ENCODE data around the gene AMZ2.
A peak's percentile ranks its signal among the peaks of the same experiment; 100 is the strongest.
"Not testable (repeated sequence)": the region's sequence is repeated elsewhere in the genome, so short reads cannot be mapped to it uniquely, and the experiment has no call there.

The AMZ2 gene

DNA sequence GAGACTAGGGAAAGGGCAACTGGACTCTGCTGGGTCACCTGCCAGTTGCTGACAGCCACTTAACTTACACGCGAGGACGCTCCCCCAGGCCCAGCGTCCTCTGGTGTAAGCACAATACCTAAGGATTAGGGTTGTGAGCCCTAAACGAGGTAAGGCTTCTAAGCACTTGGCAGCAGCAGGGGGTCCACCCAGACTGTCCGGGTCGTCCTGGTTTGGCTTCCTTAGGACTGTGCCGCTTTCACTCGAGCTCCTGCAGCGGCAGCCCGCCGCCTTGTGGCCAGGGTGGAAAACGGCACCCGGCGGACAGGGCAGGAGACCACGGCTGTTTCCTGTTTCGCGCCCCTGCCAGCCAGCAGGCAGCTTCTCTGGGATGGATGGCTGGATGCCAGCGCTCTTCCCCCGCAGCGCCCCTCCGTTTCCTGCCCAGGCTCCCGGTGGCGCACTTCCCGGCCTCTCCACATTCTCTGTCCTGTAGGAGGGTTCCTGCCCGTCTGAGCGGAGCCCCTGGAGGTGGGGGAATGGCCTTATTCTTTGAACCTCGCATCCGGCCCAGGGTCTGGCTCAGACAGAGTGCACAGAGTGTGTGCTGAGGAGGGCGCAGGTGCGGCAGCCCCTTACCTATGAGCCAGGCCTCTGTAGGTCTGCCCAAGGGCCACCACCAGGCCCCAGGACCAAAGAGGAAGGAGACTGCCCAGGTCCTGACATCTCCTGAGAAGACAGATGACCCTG lies 47.0 kb upstream of the AMZ2 start:
- no peak overlapping the region for H2BK120ac ChIP-seq (ENCODE audit: low read depth, low read length)
- H3K4ac ChIP-seq (ENCODE audit: low read depth in 1 of 2, low read length in 2 of 2) = no peak overlapping the region
- H2BK5ac ChIP-seq (ENCODE audit: low read depth, low read length, poor library complexity, severe bottlenecking) = no peak overlapping the region
- no peaks in the 10 kb centered on the region for H3K9me3 ChIP-seq (ENCODE audit: control insufficient read depth, low read length)
- H2AFZ ChIP-seq (ENCODE audit: low read depth, low read length) = no peak overlapping the region
- no peak overlapping the region for H2BK15ac ChIP-seq (ENCODE audit: low read depth, poor library complexity, severe bottlenecking)
- 6% methylated on average over 29 of the region's 31 CpGs for WGBS
- no peak overlapping the region for H3K14ac ChIP-seq (ENCODE audit: low read length in 2 of 2)
- peaks cover 0 to 3% of the 10 kb centered on the region in 2 experiments for H3K36me3 ChIP-seq (ENCODE audit: control insufficient read depth in 1 of 2, insufficient read depth in 2 of 2, low read depth in 1 of 2, low read length in 2 of 2)
- no peak overlapping the region for H3K23ac ChIP-seq (ENCODE audit: low read length in 2 of 2)
- peak; percentile 71 for DNase-seq
- H4K91ac ChIP-seq (ENCODE audit: low read length) = no peak overlapping the region
- H3K27ac ChIP-seq (ENCODE audit: low read length, poor library complexity, severe bottlenecking) = no peak overlapping the region
- no peaks in the 10 kb centered on the region for H3K79me1 ChIP-seq (replicated peaks; ENCODE audit: low read length, poor library complexity, severe bottlenecking)
- H2AK5ac ChIP-seq (ENCODE audit: low read length, severe bottlenecking) = no peak overlapping the region
- H3K4me1 ChIP-seq (ENCODE audit: control insufficient read depth, insufficient read depth, low read depth, low read length) = peaks cover 41% of the 10 kb centered on the region
- H3K27me3 ChIP-seq (ENCODE audit: control insufficient read depth in 1 of 2, insufficient read depth in 1 of 2, low read length in 2 of 2) = peaks cover 45 to 48% of the 10 kb centered on the region in 2 experiments
- H3K4me2 ChIP-seq (ENCODE audit: low read length, poor library complexity, severe bottlenecking) = peak overlapping the region; percentile 37
- no peak overlapping the region for H4K8ac ChIP-seq (ENCODE audit: low read length)
- peak overlapping the region in 1 of 2 experiments; percentile 68 for H3K4me3 ChIP-seq (ENCODE audit: insufficient read depth in 1 of 2, low read depth in 1 of 2, low read length in 2 of 2)
- H3K9ac ChIP-seq (ENCODE audit: low read length) = no peak overlapping the region
- H3K18ac ChIP-seq (ENCODE audit: low read depth in 1 of 2, low read length in 2 of 2) = no peak overlapping the region
- H2BK12ac ChIP-seq (ENCODE audit: low read length in 2 of 2) = no peak overlapping the region

DNA sequence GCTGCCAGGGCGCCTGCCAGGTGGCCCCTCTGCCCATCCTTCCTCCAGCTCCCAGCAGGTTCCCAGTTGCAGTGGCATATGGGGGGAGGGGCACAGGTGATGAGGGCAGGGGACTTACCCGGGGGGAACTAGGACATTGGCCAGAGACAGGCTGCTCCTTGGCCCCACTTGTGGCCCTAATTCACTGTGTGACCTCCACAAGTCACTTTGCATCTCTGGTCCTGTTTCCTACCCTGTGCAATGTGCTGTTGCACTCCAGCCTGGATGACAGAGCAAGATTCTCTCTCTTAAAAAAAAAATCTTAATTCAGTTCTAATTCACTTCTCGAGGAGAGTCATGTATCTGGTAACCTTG lies 46.4 kb upstream of the AMZ2 start:
- WGBS = 83% methylated on average over 2 of the region's 3 CpGs
- H3K23ac ChIP-seq (ENCODE audit: low read length in 2 of 2); H3K9ac ChIP-seq (ENCODE audit: low read length): not testable (repeated sequence)

GRCh38 chr17:68202321-68202720 lies 45.5 kb upstream of the AMZ2 start:
- H3K27me3 ChIP-seq (ENCODE audit: control insufficient read depth in 1 of 2, insufficient read depth in 1 of 2, low read length in 2 of 2) = peaks cover 32 to 35% of the 10 kb centered on the region in 2 experiments
- not testable (repeated sequence) for H3K36me3 ChIP-seq (ENCODE audit: control insufficient read depth in 1 of 2, insufficient read depth in 2 of 2, low read depth in 1 of 2, low read length in 2 of 2); DNase-seq; H3K14ac ChIP-seq (ENCODE audit: low read length in 2 of 2); H2BK12ac ChIP-seq (ENCODE audit: low read length in 2 of 2); H3K9me3 ChIP-seq (ENCODE audit: control insufficient read depth, low read length); H2BK15ac ChIP-seq (ENCODE audit: low read depth, poor library complexity, severe bottlenecking); H3K4me2 ChIP-seq (ENCODE audit: low read length, poor library complexity, severe bottlenecking); H2AFZ ChIP-seq (ENCODE audit: low read depth, low read length); H3K27ac ChIP-seq (ENCODE audit: low read length, poor library complexity, severe bottlenecking); H3K79me1 ChIP-seq (replicated peaks; ENCODE audit: low read length, poor library complexity, severe bottlenecking); H4K91ac ChIP-seq (ENCODE audit: low read length); H3K4ac ChIP-seq (ENCODE audit: low read depth in 1 of 2, low read length in 2 of 2); H2BK120ac ChIP-seq (ENCODE audit: low read depth, low read length); H2BK5ac ChIP-seq (ENCODE audit: low read depth, low read length, poor library complexity, severe bottlenecking); H3K4me3 ChIP-seq (ENCODE audit: insufficient read depth in 1 of 2, low read depth in 1 of 2, low read length in 2 of 2); H3K9ac ChIP-seq (ENCODE audit: low read length); H3K18ac ChIP-seq (ENCODE audit: low read depth in 1 of 2, low read length in 2 of 2); H4K8ac ChIP-seq (ENCODE audit: low read length); H3K23ac ChIP-seq (ENCODE audit: low read length in 2 of 2); H2AK5ac ChIP-seq (ENCODE audit: low read length, severe bottlenecking)
- H3K4me1 ChIP-seq (ENCODE audit: control insufficient read depth, insufficient read depth, low read depth, low read length) = peaks cover 27% of the 10 kb centered on the region
- 67% methylated on average over 2 of the region's 2 CpGs for WGBS

More for the DNA sequence above, 46.4 kb upstream of the AMZ2 start:
- Histone ChIP-seq H3K27me3 (ENCODE audit: control insufficient read depth in 1 of 2, insufficient read depth in 1 of 2, low read length in 2 of 2) (peaks cover 41 to 44% of the 10 kb centered on the region in 2 experiments), H3K4me1 (ENCODE audit: control insufficient read depth, insufficient read depth, low read depth, low read length) (peaks cover 36% of the 10 kb centered on the region)
- not testable (repeated sequence) for H2BK120ac ChIP-seq (ENCODE audit: low read depth, low read length); H4K91ac ChIP-seq (ENCODE audit: low read length); H3K79me1 ChIP-seq (replicated peaks; ENCODE audit: low read length, poor library complexity, severe bottlenecking); H3K4ac ChIP-seq (ENCODE audit: low read depth in 1 of 2, low read length in 2 of 2); H3K9me3 ChIP-seq (ENCODE audit: control insufficient read depth, low read length); H2BK5ac ChIP-seq (ENCODE audit: low read depth, low read length, poor library complexity, severe bottlenecking); H4K8ac ChIP-seq (ENCODE audit: low read length); H2BK15ac ChIP-seq (ENCODE audit: low read depth, poor library complexity, severe bottlenecking); H2AFZ ChIP-seq (ENCODE audit: low read depth, low read length); H3K18ac ChIP-seq (ENCODE audit: low read depth in 1 of 2, low read length in 2 of 2); H2BK12ac ChIP-seq (ENCODE audit: low read length in 2 of 2); H3K4me3 ChIP-seq (ENCODE audit: insufficient read depth in 1 of 2, low read depth in 1 of 2, low read length in 2 of 2); H3K27ac ChIP-seq (ENCODE audit: low read length, poor library complexity, severe bottlenecking); H3K14ac ChIP-seq (ENCODE audit: low read length in 2 of 2); DNase-seq; H2AK5ac ChIP-seq (ENCODE audit: low read length, severe bottlenecking); H3K4me2 ChIP-seq (ENCODE audit: low read length, poor library complexity, severe bottlenecking); H3K36me3 ChIP-seq (ENCODE audit: control insufficient read depth in 1 of 2, insufficient read depth in 2 of 2, low read depth in 1 of 2, low read length in 2 of 2)

- Histone ChIP-seq H4K8ac (ENCODE audit: low read length) (no peak overlapping the region), H3K4me3 (ENCODE audit: insufficient read depth in 1 of 2, low read depth in 1 of 2, low read length in 2 of 2) (peak overlapping the region; percentile 85 to 88), H3K4me2 (ENCODE audit: low read length, poor library complexity, severe bottlenecking) (peak overlapping the region; percentile 96), H3K27me3 (ENCODE audit: control insufficient read depth in 1 of 2, insufficient read depth in 1 of 2, low read length in 2 of 2) (peaks cover 9 to 13% of the 10 kb centered on the region in 2 experiments), H3K79me1 (replicated peaks; ENCODE audit: low read length, poor library complexity, severe bottlenecking) (peaks cover 7% of the 10 kb centered on the region), H2BK12ac (ENCODE audit: low read length in 2 of 2) (no peak overlapping the region), H4K91ac (ENCODE audit: low read length) (no peak overlapping the region), H3K4me1 (ENCODE audit: control insufficient read depth, insufficient read depth, low read depth, low read length) (peaks cover 14% of the 10 kb centered on the region), H2AFZ (ENCODE audit: low read depth, low read length) (peak overlapping the region; percentile 53), H3K36me3 (ENCODE audit: control insufficient read depth in 1 of 2, insufficient read depth in 2 of 2, low read depth in 1 of 2, low read length in 2 of 2) (peaks cover 0 to 5% of the 10 kb centered on the region in 2 experiments), H3K18ac (ENCODE audit: low read depth in 1 of 2, low read length in 2 of 2) (peak overlapping the region; percentile 52 to 75), H3K4ac (ENCODE audit: low read depth in 1 of 2, low read length in 2 of 2) (no peak overlapping the region), H2BK120ac (ENCODE audit: low read depth, low read length) (peak overlapping the region; percentile 73), H2AK5ac (ENCODE audit: low read length, severe bottlenecking) (no peak overlapping the region), H3K9ac (ENCODE audit: low read length) (peak overlapping the region; percentile 93), H3K23ac (ENCODE audit: low read length in 2 of 2) (no peak overlapping the region), H3K14ac (ENCODE audit: low read length in 2 of 2) (no peak overlapping the region), H3K27ac (ENCODE audit: low read length, poor library complexity, severe bottlenecking) (no peak overlapping the region), H2BK5ac (ENCODE audit: low read depth, low read length, poor library complexity, severe bottlenecking) (no peak overlapping the region), H2BK15ac (ENCODE audit: low read depth, poor library complexity, severe bottlenecking) (peak overlapping the region; percentile 83), H3K9me3 (ENCODE audit: control insufficient read depth, low read length) (no peaks in the 10 kb centered on the region)
- DNase-seq = no peak
- 16% methylated on average over 11 of the region's 22 CpGs for WGBS
Measured at GRCh38 chr17:68204736-68205135, 43.1 kb upstream of the AMZ2 start.

Measured in mesenchymal stem cell (in vitro differentiated cells and primary cell).